RKO (cell line): ENCODE data around the gene GTF2A1L.
"Not testable (repeated sequence)": the region's sequence is repeated elsewhere in the genome, so short reads cannot be mapped to it uniquely, and the experiment has no call there.

Experiments
- DNase-seq: peaks from one replicate; pipeline ENCODE4 v3.0.0-alpha.2; 2016; ENCODE audit warnings: low spot score

Gene GTF2A1L

GRCh38 chr2:48699348-48699930, 81.8 kb downstream of the GTF2A1L start:
- no peak for DNase-seq

DNA sequence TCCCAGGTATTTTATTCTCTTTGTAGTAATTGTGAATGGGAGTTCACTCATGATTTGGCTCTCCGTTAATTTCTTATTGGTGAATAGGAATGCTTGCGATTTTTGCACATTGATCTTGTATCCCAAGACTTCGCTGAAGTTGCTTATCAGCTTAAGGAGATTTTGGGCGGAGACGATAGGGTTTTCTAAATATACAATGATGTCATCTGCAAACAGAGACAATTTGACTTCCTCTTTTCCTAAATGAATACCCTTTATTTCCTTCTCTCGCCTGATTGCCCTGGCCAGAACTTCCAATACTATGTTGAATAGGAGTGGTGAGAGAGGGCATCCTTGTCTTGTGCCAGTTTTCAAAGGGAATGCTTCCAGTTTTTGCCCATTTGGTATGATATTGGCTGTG, 86.0 kb downstream of the GTF2A1L start:
- not testable (repeated sequence) for DNase-seq

DNA sequence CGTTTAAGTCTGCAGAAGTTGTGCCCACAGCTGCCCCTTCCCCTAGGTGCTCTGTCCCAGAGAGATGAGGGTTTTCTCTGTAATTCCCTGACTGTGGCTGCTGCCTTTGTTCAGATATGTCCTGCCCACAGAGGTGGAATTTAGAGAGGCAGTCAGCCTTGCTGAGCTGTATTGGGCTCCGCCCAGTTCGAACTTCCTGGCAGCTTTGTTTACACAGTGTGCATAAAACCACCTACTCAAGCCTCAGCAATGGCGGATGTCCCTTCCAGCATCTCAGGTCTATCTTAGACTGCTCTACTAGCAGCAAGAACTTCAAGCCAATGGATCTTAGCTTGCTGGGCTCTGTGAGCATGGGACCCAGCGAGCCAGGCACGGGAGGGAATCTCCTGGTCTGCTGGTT, 89.8 kb downstream of the GTF2A1L start:
- no peak for DNase-seq

DNA sequence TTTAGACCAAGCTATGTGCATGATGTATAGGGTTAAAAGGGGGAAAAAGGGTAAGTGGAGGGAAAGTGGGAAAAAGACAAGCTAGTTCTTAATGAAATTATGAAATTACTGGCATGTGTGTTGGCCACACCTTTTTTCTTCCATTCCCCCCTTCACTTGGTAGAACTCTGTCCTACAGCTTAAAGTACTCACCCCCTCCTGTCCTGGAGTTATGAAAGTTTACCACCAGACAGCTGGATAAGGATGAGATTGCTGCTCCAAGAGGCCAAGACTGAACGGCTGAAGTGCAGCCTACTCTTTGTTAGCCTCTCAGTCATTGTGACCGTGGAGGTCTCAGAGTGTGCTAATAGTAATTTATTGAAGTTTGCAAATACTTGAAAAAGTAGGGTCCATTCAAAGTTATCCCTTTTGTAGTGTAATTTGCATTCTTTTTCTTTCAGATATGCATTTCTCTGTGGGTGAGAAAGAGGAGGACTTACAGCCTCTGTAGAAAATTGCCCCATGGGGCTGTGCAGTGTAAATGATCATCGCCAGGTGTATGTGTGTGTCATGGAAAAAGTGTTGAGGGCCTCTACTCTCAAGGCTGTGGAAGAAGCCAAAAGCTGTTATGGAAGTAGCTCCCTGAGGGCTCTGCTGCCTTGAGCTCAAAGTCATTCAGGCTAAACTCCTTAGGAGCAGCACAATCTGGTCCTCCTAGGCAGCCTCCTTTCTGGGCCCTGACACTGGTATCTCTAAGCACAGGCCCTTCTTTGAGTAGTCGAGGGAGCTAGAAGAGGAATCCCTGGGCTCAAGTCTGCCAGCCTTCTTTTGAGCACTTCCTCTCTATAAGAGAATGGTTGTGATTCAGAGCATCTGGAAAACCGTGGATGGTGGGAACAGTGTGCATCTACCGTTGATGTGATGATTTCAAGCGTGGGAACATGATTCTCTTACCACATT, 91.7 kb downstream of the GTF2A1L start:
- DNase-seq: no peak

GRCh38 chr2:48711343-48711742, 93.7 kb downstream of the GTF2A1L start:
- peak; percentile 24 for DNase-seq

DNA sequence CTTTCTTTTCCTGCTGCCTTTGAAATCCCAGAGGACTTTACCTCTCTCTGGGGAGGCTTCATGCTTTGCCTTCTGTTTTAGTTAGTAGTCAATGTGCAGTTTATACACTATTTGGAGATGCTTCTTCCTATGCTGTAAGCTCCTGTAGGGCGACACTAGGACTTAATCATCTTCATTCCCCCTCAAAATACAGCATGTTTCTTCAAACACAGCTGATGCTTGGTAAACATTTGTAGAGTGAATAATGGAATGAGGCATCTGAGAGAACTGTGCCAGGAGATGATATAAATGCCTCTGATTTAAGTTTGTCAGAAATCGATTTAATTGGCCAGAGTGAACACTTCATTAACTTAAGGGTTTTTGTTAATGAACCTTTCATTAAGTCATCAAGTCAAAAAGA, 94.5 kb downstream of the GTF2A1L start:
- DNase-seq: no peak

- DNase-seq: no peak
Measured at GRCh38 chr2:48713647-48714046, 96.0 kb downstream of the GTF2A1L start.

DNA sequence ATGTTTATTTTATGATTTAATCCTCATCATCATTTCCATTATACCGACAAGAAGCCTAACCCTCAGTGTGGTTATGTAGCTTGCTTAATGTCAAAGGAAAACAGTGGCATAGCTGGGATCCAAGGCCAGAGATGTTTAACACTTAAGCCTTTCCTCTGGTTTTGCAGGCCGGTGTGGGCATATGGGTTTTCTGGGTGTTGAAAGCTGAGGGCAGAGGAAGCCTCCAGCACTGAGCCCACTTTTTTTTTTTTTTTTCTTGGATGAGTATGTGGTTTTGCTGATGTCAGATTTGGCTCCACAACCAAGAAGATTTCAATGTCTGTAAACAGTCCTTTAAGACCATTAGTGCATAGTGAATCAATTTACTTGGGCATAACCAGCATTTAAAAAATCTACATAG, 96.6 kb downstream of the GTF2A1L start:
- no peak for DNase-seq

- DNase-seq: no peak
Measured at GRCh38 chr2:48715042-48715899, 97.6 kb downstream of the GTF2A1L start.

DNA sequence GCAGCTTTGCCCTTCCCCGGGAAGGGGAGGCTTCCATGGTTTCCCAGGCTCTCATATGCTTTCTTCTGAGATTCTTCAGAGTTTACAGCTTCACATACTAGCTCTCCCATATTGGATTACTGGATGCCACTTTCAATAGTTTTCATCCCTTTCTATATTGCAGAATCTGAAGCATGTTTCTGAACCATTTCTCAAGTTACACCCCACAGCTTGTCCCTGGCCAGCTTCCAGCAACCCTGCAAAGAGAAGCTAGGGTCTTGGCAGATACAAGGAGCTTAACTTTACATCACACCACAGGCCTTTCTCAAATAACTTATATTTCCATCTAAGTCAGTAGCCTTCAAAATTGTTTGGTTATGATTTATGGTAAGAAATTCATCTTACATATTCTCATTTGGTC, 98.3 kb downstream of the GTF2A1L start:
- DNase-seq: no peak

- DNase-seq: no peak
Measured at GRCh38 chr2:48717846-48718245, 100.2 kb downstream of the GTF2A1L start.

- DNase-seq: no peak
Measured at GRCh38 chr2:48719480-48720177, 102.0 kb downstream of the GTF2A1L start.

DNA sequence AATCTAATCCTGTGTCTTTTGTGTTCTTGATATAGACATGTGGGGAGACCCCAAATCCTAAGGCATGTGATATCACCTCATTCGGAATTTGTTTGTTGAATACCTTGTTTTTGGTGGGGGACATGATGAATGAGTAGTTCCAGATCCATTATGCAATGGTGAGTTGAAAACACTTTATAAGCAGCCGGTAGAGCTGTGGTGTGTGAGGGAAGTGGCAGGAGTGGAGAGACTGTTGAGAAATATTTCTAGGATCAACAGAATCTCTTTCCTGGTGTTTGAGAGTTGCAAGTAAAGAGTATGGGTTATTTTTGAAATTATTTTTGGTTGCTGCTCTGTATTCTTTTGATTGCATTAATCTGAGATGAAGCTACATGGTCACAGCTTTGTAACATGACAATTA, 103.5 kb downstream of the GTF2A1L start:
- DNase-seq: no peak

- no peak for DNase-seq
Measured at GRCh38 chr2:48722391-48722790, 104.7 kb downstream of the GTF2A1L start.

- no peak for DNase-seq
Measured at GRCh38 chr2:48723129-48723528, 105.5 kb downstream of the GTF2A1L start.

DNA sequence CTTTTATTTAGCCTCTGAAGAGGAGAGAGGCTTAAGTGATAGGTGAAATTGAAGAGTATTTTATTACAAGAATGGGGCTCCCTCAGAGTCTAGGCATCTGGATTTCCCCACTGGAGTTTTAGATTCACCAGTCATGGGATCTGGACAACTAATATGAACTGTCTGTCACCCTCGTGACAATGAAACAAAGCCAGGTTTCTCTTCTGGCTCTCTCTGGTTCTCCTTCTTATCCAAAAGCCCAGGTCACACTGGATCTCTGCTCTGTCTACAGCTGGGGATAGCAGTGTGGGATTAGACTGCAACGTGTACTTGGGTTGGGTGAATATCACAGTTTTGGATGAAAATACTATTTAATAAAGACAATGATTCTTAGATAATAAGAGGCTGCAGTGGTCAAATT, 106.6 kb downstream of the GTF2A1L start:
- no peak for DNase-seq

GRCh38 chr2:48725696-48726494, 108.2 kb downstream of the GTF2A1L start:
- DNase-seq: no peak

DNA sequence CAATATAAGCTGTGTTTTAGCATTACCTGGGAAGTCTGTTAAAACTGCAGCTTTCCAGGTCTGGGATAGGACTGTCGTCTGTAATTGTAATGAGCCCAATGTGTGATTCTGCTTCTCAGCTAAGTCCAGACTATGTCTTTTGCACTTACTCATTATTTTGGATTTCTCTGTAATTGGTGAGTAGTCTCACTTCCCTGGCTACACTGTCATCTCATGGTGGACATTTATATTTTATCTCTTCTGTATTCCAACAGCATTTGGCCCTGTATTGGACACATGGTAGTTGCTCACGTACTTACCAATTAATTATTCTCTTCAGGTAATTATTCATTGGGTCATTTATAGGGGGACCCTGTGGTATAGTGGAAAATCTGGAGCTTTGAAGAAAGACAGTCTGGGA, 109.9 kb downstream of the GTF2A1L start:
- no peak for DNase-seq

GRCh38 chr2:48728295-48728694, 110.6 kb downstream of the GTF2A1L start:
- no peak for DNase-seq

DNA sequence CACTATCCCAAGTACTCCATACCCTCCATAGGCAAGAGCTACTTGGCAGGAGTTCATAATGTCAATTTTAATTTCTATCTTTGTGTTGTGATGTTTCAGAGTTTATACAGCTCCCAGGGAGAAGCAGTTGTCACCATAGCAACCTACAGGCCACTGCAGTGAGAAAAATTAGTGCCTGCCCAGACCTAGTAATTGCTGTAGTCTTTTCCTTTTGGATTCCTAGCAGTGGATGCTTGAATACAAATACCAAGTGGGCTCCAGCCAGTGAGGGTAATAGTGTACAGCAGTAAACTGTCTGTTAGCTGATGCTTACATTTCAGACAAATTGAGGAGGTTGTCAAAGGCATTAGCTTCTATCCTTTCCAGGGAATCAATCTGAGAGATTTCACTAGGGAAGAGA, 111.2 kb downstream of the GTF2A1L start:
- DNase-seq: no peak
